ENCODE measurements around the gene TMC5.

GRCh38 chr16:19430345-19430744 lies 12.7 kb downstream of the TMC5 start:
- TF ChIP-seq POLR2A (IDR thresholded peaks at IDR 0.05): no peak
- TF ChIP-seq, protein P1, sequence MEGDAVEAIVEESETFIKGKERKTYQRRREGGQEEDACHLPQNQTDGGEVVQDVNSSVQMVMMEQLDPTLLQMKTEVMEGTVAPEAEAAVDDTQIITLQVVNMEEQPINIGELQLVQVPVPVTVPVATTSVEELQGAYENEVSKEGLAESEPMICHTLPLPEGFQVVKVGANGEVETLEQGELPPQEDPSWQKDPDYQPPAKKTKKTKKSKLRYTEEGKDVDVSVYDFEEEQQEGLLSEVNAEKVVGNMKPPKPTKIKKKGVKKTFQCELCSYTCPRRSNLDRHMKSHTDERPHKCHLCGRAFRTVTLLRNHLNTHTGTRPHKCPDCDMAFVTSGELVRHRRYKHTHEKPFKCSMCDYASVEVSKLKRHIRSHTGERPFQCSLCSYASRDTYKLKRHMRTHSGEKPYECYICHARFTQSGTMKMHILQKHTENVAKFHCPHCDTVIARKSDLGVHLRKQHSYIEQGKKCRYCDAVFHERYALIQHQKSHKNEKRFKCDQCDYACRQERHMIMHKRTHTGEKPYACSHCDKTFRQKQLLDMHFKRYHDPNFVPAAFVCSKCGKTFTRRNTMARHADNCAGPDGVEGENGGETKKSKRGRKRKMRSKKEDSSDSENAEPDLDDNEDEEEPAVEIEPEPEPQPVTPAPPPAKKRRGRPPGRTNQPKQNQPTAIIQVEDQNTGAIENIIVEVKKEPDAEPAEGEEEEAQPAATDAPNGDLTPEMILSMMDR (IDR thresholded peaks at IDR 0.05): no peak

Data from sigmoid colon (tissue), 3 donors.